ENCODE measurements around the gene CCRL2. TPM values are rescaled to one million over a fixed set of nuclear protein-coding genes. Genes with fewer than 3 reads are reported as not detected.
"Not testable (repeated sequence)": the region's sequence is repeated elsewhere in the genome, so short reads cannot be mapped to it uniquely, and the experiment has no call there.

The CCRL2 gene
- total RNA-seq, 2 experiments from 2014 or later, result 4.3 to 4.5 TPM

DNA sequence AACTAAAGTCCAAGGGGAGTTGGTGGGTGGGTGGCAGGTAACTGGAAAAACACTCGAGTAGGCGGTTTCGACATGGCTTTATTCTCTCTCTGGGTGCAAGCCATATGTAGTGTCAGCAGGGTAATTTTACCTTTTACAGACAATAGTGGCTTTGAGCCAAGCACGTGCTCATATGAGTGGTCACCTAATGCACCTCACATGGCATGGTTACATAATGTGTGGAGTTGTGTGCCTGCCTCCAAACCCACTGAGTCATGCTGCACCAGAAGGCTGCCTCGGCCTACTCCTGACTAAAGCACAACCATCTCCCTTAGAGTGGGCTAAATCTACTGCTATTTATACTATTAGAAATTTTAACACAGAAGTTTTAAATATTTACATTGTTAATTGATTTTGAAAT, 16.5 kb downstream of the CCRL2 start:
- ChIA-PET POLR2A (no interaction called here), CTCF (no interaction called here)
- TF ChIP-seq, protein P1, sequence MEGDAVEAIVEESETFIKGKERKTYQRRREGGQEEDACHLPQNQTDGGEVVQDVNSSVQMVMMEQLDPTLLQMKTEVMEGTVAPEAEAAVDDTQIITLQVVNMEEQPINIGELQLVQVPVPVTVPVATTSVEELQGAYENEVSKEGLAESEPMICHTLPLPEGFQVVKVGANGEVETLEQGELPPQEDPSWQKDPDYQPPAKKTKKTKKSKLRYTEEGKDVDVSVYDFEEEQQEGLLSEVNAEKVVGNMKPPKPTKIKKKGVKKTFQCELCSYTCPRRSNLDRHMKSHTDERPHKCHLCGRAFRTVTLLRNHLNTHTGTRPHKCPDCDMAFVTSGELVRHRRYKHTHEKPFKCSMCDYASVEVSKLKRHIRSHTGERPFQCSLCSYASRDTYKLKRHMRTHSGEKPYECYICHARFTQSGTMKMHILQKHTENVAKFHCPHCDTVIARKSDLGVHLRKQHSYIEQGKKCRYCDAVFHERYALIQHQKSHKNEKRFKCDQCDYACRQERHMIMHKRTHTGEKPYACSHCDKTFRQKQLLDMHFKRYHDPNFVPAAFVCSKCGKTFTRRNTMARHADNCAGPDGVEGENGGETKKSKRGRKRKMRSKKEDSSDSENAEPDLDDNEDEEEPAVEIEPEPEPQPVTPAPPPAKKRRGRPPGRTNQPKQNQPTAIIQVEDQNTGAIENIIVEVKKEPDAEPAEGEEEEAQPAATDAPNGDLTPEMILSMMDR (IDR thresholded peaks at IDR 0.05), result no peak
- H3K9me3 ChIP-seq (ENCODE audit: control insufficient read depth in 1 of 2, insufficient read depth in 1 of 2, low read length in 2 of 2), result no peaks in the 10 kb centered on the region
- no peak for DNase-seq
- no peak overlapping the region for H3K27ac Mint-ChIP-seq
- H3K4me1 Mint-ChIP-seq (ENCODE audit: low read depth), result peaks cover 11% of the 10 kb centered on the region
- no peaks in the 10 kb centered on the region for H3K27me3 ChIP-seq (ENCODE audit: control insufficient read depth in 1 of 2, insufficient read depth in 2 of 2, low read length in 2 of 2)
- H3K4me3 Mint-ChIP-seq, result no peak overlapping the region
- no peaks in the 10 kb centered on the region for H3K9me3 Mint-ChIP-seq
- H3K36me3 ChIP-seq (ENCODE audit: insufficient read depth, low read length), result no peaks in the 10 kb centered on the region
- intact Hi-C loops (cut with DNase I, micrococcal nuclease), result no loop called here
- no peak overlapping the region for H3K4me3 ChIP-seq (ENCODE audit: low read length)
- no peak overlapping the region for H3K27ac ChIP-seq (ENCODE audit: low read depth in 1 of 2, low read length in 2 of 2)
- H3K4me1 ChIP-seq (ENCODE audit: insufficient read depth, low read length), result peaks cover 5% of the 10 kb centered on the region
- H3K36me3 Mint-ChIP-seq (ENCODE audit: low read depth), result no peaks in the 10 kb centered on the region
- H3K27me3 Mint-ChIP-seq, result no peaks in the 10 kb centered on the region
- no peak for ATAC-seq (ENCODE audit: poor library complexity)

DNA sequence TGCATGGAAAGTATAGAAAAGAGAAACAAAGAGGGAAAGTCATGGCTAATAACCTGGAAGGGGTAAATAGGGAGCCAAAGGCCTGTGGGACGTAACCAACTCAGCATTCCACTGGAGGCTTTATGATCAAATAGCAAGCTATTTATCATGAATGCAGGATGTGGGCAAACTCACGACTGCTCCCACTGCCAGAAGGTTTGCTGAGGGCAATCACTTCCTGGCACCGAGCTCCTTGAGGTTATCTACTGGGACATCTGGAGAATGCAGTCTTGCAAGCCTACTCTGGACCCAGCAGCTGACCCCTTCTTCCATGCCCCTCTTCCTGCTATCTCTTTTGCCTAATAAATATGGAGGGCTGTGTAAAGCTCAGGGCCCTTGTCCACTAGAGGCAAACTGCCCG, 19.4 kb downstream of the CCRL2 start:
- H3K4me3 Mint-ChIP-seq; DNase-seq; POLR2A ChIA-PET; H3K27me3 Mint-ChIP-seq; H3K36me3 ChIP-seq (ENCODE audit: insufficient read depth, low read length); H3K27me3 ChIP-seq (ENCODE audit: control insufficient read depth in 1 of 2, insufficient read depth in 2 of 2, low read length in 2 of 2); H3K27ac Mint-ChIP-seq; H3K4me3 ChIP-seq (ENCODE audit: low read length); H3K36me3 Mint-ChIP-seq (ENCODE audit: low read depth); ATAC-seq (ENCODE audit: poor library complexity); H3K9me3 Mint-ChIP-seq; H3K27ac ChIP-seq (ENCODE audit: low read depth in 1 of 2, low read length in 2 of 2); H3K9me3 ChIP-seq (ENCODE audit: control insufficient read depth in 1 of 2, insufficient read depth in 1 of 2, low read length in 2 of 2); H3K4me1 ChIP-seq (ENCODE audit: insufficient read depth, low read length); intact Hi-C loops (cut with DNase I, micrococcal nuclease): not testable (repeated sequence)
- H3K4me1 Mint-ChIP-seq (ENCODE audit: low read depth), result peaks cover 11% of the 10 kb centered on the region
- CTCF ChIA-PET, result interaction anchor here (0.9 kb wide), 1 partner anchor 49 kb away, joined by 3 read pairs; no protein-coding TSS in a partner anchor

DNA sequence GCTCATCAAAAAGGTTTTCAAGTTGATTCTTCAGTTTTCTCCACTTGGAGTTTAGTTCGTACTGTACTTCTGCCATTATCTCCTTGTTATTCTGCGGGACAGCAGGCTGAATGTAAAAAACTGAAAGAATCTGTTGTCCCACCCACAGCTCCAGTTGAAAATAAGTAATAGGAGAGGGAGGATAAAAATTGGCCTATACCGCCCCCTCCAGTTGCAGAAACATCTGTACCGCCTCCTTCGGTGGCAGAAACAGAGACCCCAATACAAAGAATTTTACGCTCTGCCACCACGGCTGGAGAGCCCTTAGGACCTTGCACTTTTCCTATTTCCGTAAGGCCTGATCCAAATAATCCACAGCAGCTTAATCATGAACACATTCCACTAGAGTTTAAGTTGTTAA, 20.3 kb downstream of the CCRL2 start:
- DNase-seq; H3K4me1 ChIP-seq (ENCODE audit: insufficient read depth, low read length); H3K36me3 Mint-ChIP-seq (ENCODE audit: low read depth); H3K27ac Mint-ChIP-seq; CTCF ChIA-PET; H3K36me3 ChIP-seq (ENCODE audit: insufficient read depth, low read length); H3K4me3 Mint-ChIP-seq; ATAC-seq (ENCODE audit: poor library complexity); POLR2A ChIA-PET; H3K27me3 ChIP-seq (ENCODE audit: control insufficient read depth in 1 of 2, insufficient read depth in 2 of 2, low read length in 2 of 2); H3K27ac ChIP-seq (ENCODE audit: low read depth in 1 of 2, low read length in 2 of 2); H3K9me3 Mint-ChIP-seq; H3K4me3 ChIP-seq (ENCODE audit: low read length); intact Hi-C loops (cut with DNase I, micrococcal nuclease); H3K9me3 ChIP-seq (ENCODE audit: control insufficient read depth in 1 of 2, insufficient read depth in 1 of 2, low read length in 2 of 2); H3K27me3 Mint-ChIP-seq: not testable (repeated sequence)
- H3K4me1 Mint-ChIP-seq (ENCODE audit: low read depth), result peaks cover 11% of the 10 kb centered on the region

DNA sequence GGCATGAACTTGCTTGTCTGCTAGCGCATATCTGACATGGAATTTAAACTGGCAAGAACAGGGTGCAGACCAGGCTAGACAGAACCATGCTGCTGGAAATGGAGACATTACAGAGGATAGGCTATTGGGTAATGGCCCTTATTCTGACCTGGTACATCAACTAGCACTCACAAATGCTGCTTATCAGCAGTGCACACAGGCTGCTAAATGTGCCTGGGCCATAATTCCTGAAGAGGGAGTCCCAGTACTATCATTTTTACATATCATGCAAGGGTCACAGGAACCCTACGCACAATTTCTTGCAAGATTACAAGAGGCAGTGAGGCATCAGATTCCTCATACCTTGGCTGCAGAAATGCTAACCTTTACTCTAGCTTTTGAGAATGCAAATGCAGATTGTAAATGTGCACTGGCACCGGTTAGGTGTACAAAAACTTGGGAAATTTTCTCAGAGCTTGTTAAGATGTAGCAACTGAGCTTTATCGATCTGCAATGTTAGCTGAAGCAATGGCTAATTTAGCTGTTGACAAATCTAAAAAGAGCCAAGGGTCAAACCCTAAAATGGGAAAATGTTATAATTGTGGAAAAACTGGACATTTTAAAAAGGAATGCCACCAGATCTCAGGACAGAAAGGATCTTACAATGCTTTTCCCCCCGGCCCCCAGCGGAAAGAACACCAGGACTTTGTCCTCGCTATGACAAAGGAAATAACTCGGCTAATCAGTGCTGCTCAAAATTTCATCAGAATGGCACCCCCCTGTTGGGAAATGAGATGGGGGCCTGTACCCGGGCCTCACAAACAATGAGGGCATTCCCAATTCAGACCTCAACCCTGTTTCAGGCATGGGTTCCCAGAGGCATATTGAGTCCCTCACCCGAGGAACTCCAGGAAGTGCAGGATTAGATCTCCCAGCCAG, 21.1 kb downstream of the CCRL2 start:
- Histone ChIP-seq H3K9me3 (ENCODE audit: control insufficient read depth in 1 of 2, insufficient read depth in 1 of 2, low read length in 2 of 2) (no peaks in the 10 kb centered on the region), H3K27me3 (ENCODE audit: control insufficient read depth in 1 of 2, insufficient read depth in 2 of 2, low read length in 2 of 2) (no peaks in the 10 kb centered on the region), H3K36me3 (ENCODE audit: insufficient read depth, low read length) (no peaks in the 10 kb centered on the region), H3K4me1 (ENCODE audit: insufficient read depth, low read length) (peaks cover 5% of the 10 kb centered on the region), H3K27ac (ENCODE audit: low read depth in 1 of 2, low read length in 2 of 2) (no peak overlapping the region), H3K4me3 (ENCODE audit: low read length) (no peak overlapping the region)
- Mint-ChIP-seq H3K27me3 (no peaks in the 10 kb centered on the region), H3K27ac (no peak overlapping the region), H3K4me3 (no peak overlapping the region), H3K36me3 (ENCODE audit: low read depth) (no peaks in the 10 kb centered on the region), H3K9me3 (peaks cover 8% of the 10 kb centered on the region), H3K4me1 (ENCODE audit: low read depth) (peaks cover 16% of the 10 kb centered on the region)
- intact Hi-C loops (cut with DNase I, micrococcal nuclease), result no loop called here
- DNase-seq (no peak), ATAC-seq (ENCODE audit: poor library complexity) (no peak)
- CTCF ChIA-PET, result no interaction called here
- TF ChIP-seq, protein P1 (IDR thresholded peaks at IDR 0.05), result no peak
- POLR2A ChIA-PET, result no interaction called here
